ENCODE measurements around the gene DYRK1B. TPM values are rescaled to one million over a fixed set of nuclear protein-coding genes. Genes with fewer than 3 reads are reported as not detected.

The DYRK1B gene
- total RNA-seq, 1 donor from 2014 or later = 34.7 TPM

DNA sequence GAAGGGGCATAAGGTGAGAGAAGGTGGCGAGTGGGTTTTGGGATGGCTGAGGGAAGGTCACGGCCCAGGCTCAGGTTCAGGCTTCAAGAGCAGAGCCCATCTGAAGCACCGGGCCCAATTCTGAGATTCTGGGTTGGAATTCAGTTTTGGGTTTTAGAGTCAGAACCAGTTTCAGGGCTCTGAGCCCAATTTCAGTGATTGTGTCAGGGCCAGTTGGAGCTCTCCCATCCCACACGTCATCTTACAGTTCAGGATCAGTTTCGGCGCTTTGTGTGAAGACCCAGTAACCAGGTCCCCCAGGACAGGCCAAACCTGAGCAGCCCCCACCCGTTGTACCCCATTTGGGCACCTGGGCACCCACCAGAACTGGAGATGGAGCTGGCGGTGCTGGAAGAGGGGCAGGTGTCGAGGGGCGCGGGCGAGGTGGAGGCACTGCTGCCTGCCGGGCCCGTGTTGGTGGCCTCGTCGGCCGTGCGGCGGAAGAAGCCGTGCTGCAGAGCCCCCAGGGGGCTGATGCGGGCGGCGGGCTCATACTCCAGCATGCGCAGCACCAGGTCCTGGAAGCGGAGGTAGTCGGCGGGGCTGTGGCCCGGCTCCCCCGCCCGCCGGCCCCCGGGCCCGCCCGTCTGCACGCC lies 7.5 kb downstream of the DYRK1B start:
- H3K4me3 ChIP-seq = no peak overlapping the region
- H3K27me3 ChIP-seq = no peaks in the 10 kb centered on the region
- no peak for DNase-seq (ENCODE audit: low spot score in 2 of 2)
- H3K27ac ChIP-seq = no peak overlapping the region
- TF ChIP-seq, protein P1, sequence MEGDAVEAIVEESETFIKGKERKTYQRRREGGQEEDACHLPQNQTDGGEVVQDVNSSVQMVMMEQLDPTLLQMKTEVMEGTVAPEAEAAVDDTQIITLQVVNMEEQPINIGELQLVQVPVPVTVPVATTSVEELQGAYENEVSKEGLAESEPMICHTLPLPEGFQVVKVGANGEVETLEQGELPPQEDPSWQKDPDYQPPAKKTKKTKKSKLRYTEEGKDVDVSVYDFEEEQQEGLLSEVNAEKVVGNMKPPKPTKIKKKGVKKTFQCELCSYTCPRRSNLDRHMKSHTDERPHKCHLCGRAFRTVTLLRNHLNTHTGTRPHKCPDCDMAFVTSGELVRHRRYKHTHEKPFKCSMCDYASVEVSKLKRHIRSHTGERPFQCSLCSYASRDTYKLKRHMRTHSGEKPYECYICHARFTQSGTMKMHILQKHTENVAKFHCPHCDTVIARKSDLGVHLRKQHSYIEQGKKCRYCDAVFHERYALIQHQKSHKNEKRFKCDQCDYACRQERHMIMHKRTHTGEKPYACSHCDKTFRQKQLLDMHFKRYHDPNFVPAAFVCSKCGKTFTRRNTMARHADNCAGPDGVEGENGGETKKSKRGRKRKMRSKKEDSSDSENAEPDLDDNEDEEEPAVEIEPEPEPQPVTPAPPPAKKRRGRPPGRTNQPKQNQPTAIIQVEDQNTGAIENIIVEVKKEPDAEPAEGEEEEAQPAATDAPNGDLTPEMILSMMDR (IDR thresholded peaks at IDR 0.05) = no peak
- no peaks in the 10 kb centered on the region for H3K9me3 ChIP-seq
- no peaks in the 10 kb centered on the region for H3K4me1 ChIP-seq
- intact Hi-C loops (cut with DNase I) = no loop called here
- H3K36me3 ChIP-seq = peaks cover 46 to 55% of the 10 kb centered on the region in 2 donors

DNA sequence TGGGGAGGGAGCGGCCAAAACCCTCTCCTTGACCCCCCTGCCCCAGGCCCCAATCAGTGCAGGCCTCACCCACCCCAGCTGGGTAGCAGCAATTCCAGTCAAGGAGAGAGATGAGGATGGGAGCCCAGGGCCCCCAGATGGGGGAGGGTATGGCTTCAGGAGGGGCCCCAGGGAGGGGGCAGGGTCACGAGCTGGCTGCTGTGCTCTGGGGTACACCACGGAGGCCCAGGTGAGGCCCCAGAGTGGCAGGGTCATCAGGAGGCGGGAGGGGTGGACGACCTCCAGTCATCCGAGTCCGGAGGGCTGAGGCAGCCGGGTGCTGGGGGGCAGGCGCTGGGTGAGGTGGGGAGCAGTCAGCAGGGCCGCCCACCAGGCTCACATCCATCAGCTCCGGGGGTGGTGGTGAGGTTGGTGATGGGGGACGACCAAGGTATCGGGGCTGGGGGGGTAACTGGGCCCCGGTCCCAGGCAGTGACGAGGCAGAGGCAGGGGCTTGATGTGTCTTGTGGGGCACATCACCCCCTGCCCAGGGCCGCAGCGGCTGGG lies 8.4 kb downstream of the DYRK1B start:
- intact Hi-C loops (cut with DNase I) = no loop called here

DNA sequence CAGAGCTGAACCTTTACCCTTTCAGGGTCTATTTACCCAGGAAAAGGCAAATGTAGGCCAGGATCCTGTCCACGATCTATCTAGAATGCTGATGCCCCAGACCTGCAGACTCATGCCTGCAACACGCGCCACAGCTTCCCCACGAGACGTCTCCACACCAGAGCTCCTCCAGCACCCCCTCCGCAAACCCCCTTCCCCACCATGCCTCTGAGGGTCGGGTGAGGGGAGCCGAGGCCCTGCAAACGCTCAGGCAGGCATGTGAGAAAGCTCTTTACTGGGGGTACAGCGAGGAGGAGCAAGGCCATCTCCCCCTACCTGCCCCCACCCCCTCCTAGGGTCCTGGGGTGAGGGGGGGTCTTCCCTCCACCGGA lies 8.9 kb downstream of the DYRK1B start:
- intact Hi-C loops (cut with DNase I) = no loop called here
- H3K27me3 ChIP-seq = no peaks in the 10 kb centered on the region
- peak overlapping the region in 1 of 2 donors; percentile 72 for H3K27ac ChIP-seq
- peaks cover 41 to 45% of the 10 kb centered on the region in 2 donors for H3K36me3 ChIP-seq
- H3K4me3 ChIP-seq = peak overlapping the region in 1 of 2 donors; percentile 86
- H3K9me3 ChIP-seq = no peaks in the 10 kb centered on the region
- no peaks in the 10 kb centered on the region for H3K4me1 ChIP-seq
- TF ChIP-seq, protein P1 (IDR thresholded peaks at IDR 0.05) = no peak
- DNase-seq (ENCODE audit: low spot score in 2 of 2) = no peak

More for the DNA sequence above, 8.4 kb downstream of the DYRK1B start:
- no peaks in the 10 kb centered on the region for H3K4me1 ChIP-seq
- no peak for DNase-seq (ENCODE audit: low spot score in 2 of 2)
- no peaks in the 10 kb centered on the region for H3K9me3 ChIP-seq
- H3K27ac ChIP-seq = no peak overlapping the region
- TF ChIP-seq, protein P1 (IDR thresholded peaks at IDR 0.05) = no peak
- H3K27me3 ChIP-seq = no peaks in the 10 kb centered on the region
- H3K36me3 ChIP-seq = peaks cover 46 to 50% of the 10 kb centered on the region in 2 donors
- H3K4me3 ChIP-seq = no peak overlapping the region

DNA sequence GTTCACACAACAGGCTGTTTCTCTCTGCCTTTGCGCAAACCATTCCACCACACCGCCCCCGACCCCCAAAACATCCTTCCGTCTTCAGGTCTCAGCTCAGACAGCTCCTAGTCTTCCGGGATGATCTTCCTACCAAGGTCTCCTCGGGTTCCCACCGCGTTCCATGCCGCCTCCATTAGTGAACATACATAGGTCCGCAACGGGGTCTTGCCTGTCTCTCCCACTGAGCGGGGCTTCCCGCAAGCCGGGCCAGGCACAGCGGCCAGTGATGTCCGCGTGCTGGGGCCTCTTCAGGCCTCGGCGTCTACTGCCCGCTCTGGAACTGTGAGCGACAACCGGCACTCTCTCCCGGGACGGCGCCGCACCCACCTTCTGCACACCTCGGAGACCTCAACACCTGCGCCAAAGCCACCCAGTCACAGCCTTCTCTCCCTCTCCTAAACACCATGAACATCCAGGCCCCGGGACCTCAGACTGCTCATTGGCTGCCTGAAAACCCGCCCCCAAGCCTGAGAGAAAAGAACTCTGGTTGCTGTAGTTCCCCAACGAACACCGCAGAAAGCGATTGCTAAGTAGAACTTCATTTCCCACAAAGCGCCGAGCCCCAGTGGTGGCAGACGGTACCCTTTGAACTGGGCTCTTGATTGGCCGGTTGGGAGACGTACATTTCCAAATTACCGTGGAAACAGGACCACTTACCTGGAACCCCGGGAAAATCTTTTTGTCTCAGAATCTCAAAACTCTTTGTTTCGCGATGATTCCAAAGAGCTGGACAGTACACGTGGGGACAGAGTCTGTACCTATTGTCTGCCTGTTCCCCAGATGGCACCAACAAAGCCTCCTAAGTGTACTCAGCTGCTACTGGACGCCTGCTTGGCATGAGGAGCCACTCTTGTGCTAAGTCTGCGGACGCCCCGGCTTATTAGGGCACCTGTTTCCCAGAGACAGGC lies 9.5 kb downstream of the DYRK1B start:
- Histone ChIP-seq H3K27ac (peak overlapping the region; percentile 60 to 72), H3K4me1 (no peaks in the 10 kb centered on the region), H3K36me3 (peaks cover 35 to 38% of the 10 kb centered on the region in 2 donors), H3K9me3 (no peaks in the 10 kb centered on the region), H3K27me3 (no peaks in the 10 kb centered on the region), H3K4me3 (peak overlapping the region; percentile 86 to 87)
- peak; percentile 84 to 96 for DNase-seq (ENCODE audit: low spot score in 2 of 2)
- TF ChIP-seq, protein P1 (IDR thresholded peaks at IDR 0.05) = no peak
- intact Hi-C loops (cut with DNase I) = loop anchor here (1.0 kb wide), 2 partner anchors 9 to 22 kb away; partner anchors contain the start of gene FBL

DNA sequence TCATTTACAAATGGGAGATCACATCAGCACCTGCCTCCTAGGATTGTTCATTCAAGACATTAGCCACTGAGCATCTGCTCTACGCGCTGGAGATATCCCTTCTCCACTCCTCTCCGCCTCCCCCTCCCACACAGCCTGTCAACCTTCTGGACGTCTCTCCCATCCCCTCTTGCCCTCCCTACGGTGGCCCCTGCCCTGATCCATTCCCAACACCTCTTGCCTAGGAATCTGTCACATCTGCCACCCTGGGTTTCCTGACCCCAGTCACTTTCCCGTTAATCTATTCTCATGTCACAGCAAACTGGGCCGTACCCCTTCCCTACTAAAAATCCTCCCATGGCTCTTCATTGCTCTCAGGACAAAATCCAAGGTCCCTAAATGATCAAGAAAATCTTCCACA lies 10.3 kb downstream of the DYRK1B start:
- intact Hi-C loops (cut with DNase I) = loop anchor here (1.0 kb wide), 2 partner anchors 10 to 23 kb away; partner anchors contain the start of gene FBL
- TF ChIP-seq, protein P1 (IDR thresholded peaks at IDR 0.05) = no peak
- peak in 1 of 2 donors; percentile 54 for DNase-seq (ENCODE audit: low spot score in 2 of 2)
- H3K27me3 ChIP-seq = no peaks in the 10 kb centered on the region
- H3K9me3 ChIP-seq = no peaks in the 10 kb centered on the region
- H3K4me3 ChIP-seq = peak overlapping the region; percentile 86 to 87
- H3K36me3 ChIP-seq = peaks cover 31 to 33% of the 10 kb centered on the region in 2 donors
- no peaks in the 10 kb centered on the region for H3K4me1 ChIP-seq
- H3K27ac ChIP-seq = peak overlapping the region in 1 of 2 donors; percentile 60
